Uterus (tissue), 4 donors: ENCODE data around the gene CPO. TPM values are rescaled to one million over a fixed set of nuclear protein-coding genes. Genes with fewer than 3 reads are reported as not detected.

Experiments
- DNase-seq, 2 donors: peaks; one replicate each; pipeline ENCODE4 v3.0.0-alpha.2; 2019 to 2020
- H3K27ac ChIP-seq, 2 donors: fragments of 200-600 bp; sonication (generic); 1 replicate in 1 of 2; 2 replicates in 1 of 2; pipeline ENCODE4 v1.5.1; 2016 to 2018
- H3K27me3 ChIP-seq, 2 donors: fragments of 200-600 bp; sonication (generic); one replicate each; pipeline ENCODE4 v1.5.1; 2018 to 2019; ENCODE audit warnings: control low read depth in 1 of 2
- H3K36me3 ChIP-seq, 2 donors: fragments of 200-600 bp; sonication (generic); one replicate each; pipeline ENCODE4 v1.5.1; 2019; ENCODE audit warnings: control low read depth in 1 of 2
- H3K4me1 ChIP-seq, 2 donors: fragments of 200-600 bp; sonication (generic); one replicate each; pipeline ENCODE4 v1.5.1; 2018 to 2019; ENCODE audit warnings: control low read depth in 1 of 2
- H3K4me3 ChIP-seq, 2 donors: fragments of 200-600 bp; sonication (generic); 1 replicate in 1 of 2; 2 replicates in 1 of 2; pipeline ENCODE4 v1.5.1; 2018 to 2019; ENCODE audit warnings: mild to moderate bottlenecking in 1 of 2
- H3K9me3 ChIP-seq, 2 donors: fragments of 200-600 bp; sonication (generic); one replicate each; pipeline ENCODE4 v1.5.1; 2019; ENCODE audit warnings: control low read depth in 1 of 2
- CTCF ChIP-seq, 4 experiments: fragments of 200-600 bp in 2 of 4; fragments of 450-650 bp in 2 of 4; sonication (generic) in 2 of 4; IDR thresholded peaks; one replicate each; pipeline ENCODE4 v1.5.1; 2016 to 2019; ENCODE audit warnings: antibody characterized with exemption in 4 of 4, mild to moderate bottlenecking in 2 of 4, moderate library complexity in 1 of 4
- POLR2A ChIP-seq, 2 donors: fragments of 450-650 bp; IDR thresholded peaks; one replicate each; pipeline ENCODE4 v1.6.1; 2016; ENCODE audit warnings: antibody characterized with exemption in 2 of 2, mild to moderate bottlenecking in 1 of 2, moderate library complexity in 1 of 2
- intact Hi-C: fragments of 100-400 bp; cut with DNase I; formaldehyde crosslinking; loops from one replicate; pipeline ENCODE4 v1.15.1; 2023; ENCODE audit warnings: low total_unique reads
- total RNA-seq, 4 donors: library from RNA; depleted of rRNA in 3 of 4; stranded (reverse); fragments of >200 nt in 3 of 4; gene quantifications; one replicate each; pipeline versions ENCODE4 v1.1.0 to v1.2.4, GENCODE V29; 2014 to 2023
- donor health status: DM: yes; HTN: yes; CAD: no.

Gene CPO
- total RNA-seq, 4 donors from 2014 or later, result 0.90 TPM; not detected in 3

GRCh38 chr2:206996556-206997065 lies 57.3 kb downstream of the CPO start:
- TF ChIP-seq CTCF (IDR thresholded peaks at IDR 0.05), result no peak
- TF ChIP-seq POLR2A (IDR thresholded peaks at IDR 0.05), result no peak
- Histone ChIP-seq H3K4me3 (no peak overlapping the region), H3K27ac (no peak overlapping the region), H3K9me3 (peaks cover 0 to 4% of the 10 kb centered on the region in 2 donors), H3K27me3 (no peaks in the 10 kb centered on the region), H3K36me3 (no peaks in the 10 kb centered on the region), H3K4me1 (no peaks in the 10 kb centered on the region)
- intact Hi-C loops, result no loop called here
- no peak for DNase-seq

- Histone ChIP-seq H3K4me3 (no peak overlapping the region), H3K27ac (no peak overlapping the region), H3K27me3 (no peaks in the 10 kb centered on the region), H3K9me3 (no peaks in the 10 kb centered on the region), H3K36me3 (no peaks in the 10 kb centered on the region), H3K4me1 (no peaks in the 10 kb centered on the region)
- intact Hi-C loops, result no loop called here
- TF ChIP-seq POLR2A (IDR thresholded peaks at IDR 0.05) (no peak), CTCF (IDR thresholded peaks at IDR 0.05) (no peak)
- DNase-seq, result no peak
Measured at GRCh38 chr2:207008105-207008990, 69.0 kb downstream of the CPO start.

- H3K27me3 ChIP-seq, result no peaks in the 10 kb centered on the region
- H3K36me3 ChIP-seq, result no peaks in the 10 kb centered on the region
- H3K27ac ChIP-seq, result no peak overlapping the region
- TF ChIP-seq CTCF (IDR thresholded peaks at IDR 0.05), result no peak
- no peak for TF ChIP-seq POLR2A (IDR thresholded peaks at IDR 0.05)
- H3K4me1 ChIP-seq, result no peaks in the 10 kb centered on the region
- no peak overlapping the region for H3K4me3 ChIP-seq
- intact Hi-C loops, result no loop called here
- no peak for DNase-seq
- no peaks in the 10 kb centered on the region for H3K9me3 ChIP-seq
Measured at GRCh38 chr2:207012461-207012860, 73.1 kb downstream of the CPO start.

GRCh38 chr2:207014424-207014823 lies 75.1 kb downstream of the CPO start:
- H3K9me3 ChIP-seq, result no peaks in the 10 kb centered on the region
- no peak for DNase-seq
- H3K36me3 ChIP-seq, result no peaks in the 10 kb centered on the region
- intact Hi-C loops, result no loop called here
- H3K4me1 ChIP-seq, result no peaks in the 10 kb centered on the region
- no peaks in the 10 kb centered on the region for H3K27me3 ChIP-seq
- H3K27ac ChIP-seq, result no peak overlapping the region
- TF ChIP-seq POLR2A (IDR thresholded peaks at IDR 0.05) (no peak), CTCF (IDR thresholded peaks at IDR 0.05) (no peak)
- no peak overlapping the region for H3K4me3 ChIP-seq

GRCh38 chr2:207015901-207016300 lies 76.6 kb downstream of the CPO start:
- intact Hi-C loops, result no loop called here
- Histone ChIP-seq H3K4me3 (no peak overlapping the region), H3K36me3 (no peaks in the 10 kb centered on the region), H3K4me1 (no peaks in the 10 kb centered on the region), H3K27ac (no peak overlapping the region), H3K9me3 (no peaks in the 10 kb centered on the region), H3K27me3 (no peaks in the 10 kb centered on the region)
- TF ChIP-seq CTCF (IDR thresholded peaks at IDR 0.05) (no peak), POLR2A (IDR thresholded peaks at IDR 0.05) (no peak)
- DNase-seq, result no peak
